Thoracic aorta (tissue), 2 donors: Measurements from ENCODE around the gene C6orf120. TPM values are rescaled to one million over a fixed set of nuclear protein-coding genes. Genes with fewer than 3 reads are reported as not detected.
A peak's percentile ranks its signal among the peaks of the same experiment; 100 is the strongest.

Experiments used
- ATAC-seq: fragments of 150-250 bp; one replicate; pipeline ENCODE4 v1.8.0; 2017; ENCODE audit warnings: low read depth; ENCODE audit not compliant: insufficient number of reproducible peaks, low FRiP score
- DNase-seq: peaks from one replicate; pipeline ENCODE4 v3.0.0-alpha.2; 2020; ENCODE audit warnings: low spot score
- H3K27ac ChIP-seq, 2 donors: fragments of 200-600 bp; sonication (generic); 1 replicate in 1 of 2; 2 replicates in 1 of 2; pipeline ENCODE4 v1.5.1; 2016; ENCODE audit warnings: mild to moderate bottlenecking in 2 of 2, moderate library complexity in 2 of 2
- H3K27me3 ChIP-seq: fragments of 200-600 bp; sonication (generic); replicated peaks from 2 replicates; pipeline ENCODE4 v1.6.0; 2016; ENCODE audit warnings: mild to moderate bottlenecking; ENCODE audit not compliant: insufficient read depth
- H3K36me3 ChIP-seq: fragments of 200-600 bp; sonication (generic); one replicate; pipeline ENCODE4 v1.5.1; 2016
- H3K4me1 ChIP-seq, 2 donors: fragments of 200-600 bp; sonication (generic); 1 replicate in 1 of 2; 2 replicates in 1 of 2; pipeline versions ENCODE4 v1.5.1 to v1.6.0; 2016; ENCODE audit warnings: low read depth in 2 of 2, mild to moderate bottlenecking in 1 of 2; ENCODE audit not compliant: control insufficient read depth in 1 of 2
- H3K4me3 ChIP-seq: fragments of 200-600 bp; sonication (generic); 2 replicates; pipeline ENCODE4 v1.5.1; 2016; ENCODE audit warnings: mild to moderate bottlenecking
- H3K9me3 ChIP-seq: fragments of 200-600 bp; sonication (generic); 2 replicates; pipeline ENCODE4 v1.5.1; 2016
- CTCF ChIP-seq: fragments of 200-600 bp; sonication (generic); IDR thresholded peaks from one replicate; pipeline ENCODE4 v1.5.1; 2019; ENCODE audit warnings: antibody characterized with exemption
- total RNA-seq, 2 donors: library from RNA; depleted of rRNA; stranded (reverse); fragments of >200 nt; gene quantifications; one replicate each; pipeline versions ENCODE4 v1.1.0 to v1.2.3, GENCODE V29; 2016

Gene C6orf120
- total RNA-seq, 2 donors from 2014 or later: 30.0 to 37.5 TPM

GRCh38 chr6:169752074-169752623, 50.2 kb downstream of the C6orf120 start:
- Histone ChIP-seq H3K36me3 (peaks cover 5% of the 10 kb centered on the region), H3K27me3 (no peaks in the 10 kb centered on the region), H3K4me3 (peak overlapping the region; percentile 88), H3K27ac (peak overlapping the region; percentile 91 to 97), H3K4me1 (peaks cover 14 to 19% of the 10 kb centered on the region in 2 donors), H3K9me3 (no peaks in the 10 kb centered on the region)
- ATAC-seq: no peak
- DNase-seq: no peak
- TF ChIP-seq CTCF: no peak

Other genes starting within 250 kb of the C6orf120 start
- 10 to 100 TPM; 22.5 to 48.2 TPM for gene WDR27, start 97 bp upstream of the C6orf120 start, total RNA-seq
- gene PHF10, start 22.4 kb downstream of the C6orf120 start, total RNA-seq: 10 to 100 TPM; 38.4 to 62.3 TPM
- 1 to 10 TPM in 1 of 2 donors, under 1 TPM in 1; 0.95 to 3.0 TPM for gene DYNLT2, start 49.4 kb downstream of the C6orf120 start, total RNA-seq
- gene ERMARD, start 49.5 kb downstream of the C6orf120 start, total RNA-seq: 10 to 100 TPM; 13.7 to 27.1 TPM